ENCODE data around the gene DGCR6.

GRCh38 chr22:18927020-18927419 lies 20.9 kb downstream of the DGCR6 start:
- TF ChIP-seq CTCF (conservative IDR thresholded peaks at IDR 0.05; ENCODE audit: low read depth, low read length) (no peak), EZH2 (IDR thresholded peaks at IDR 0.05; ENCODE audit: borderline replicate concordance, low read depth, low read length, poor library complexity, severe bottlenecking) (no peak)
